Superior temporal gyrus (tissue), 1 donor: Measurements from ENCODE around the gene ATRX.
"Not testable (repeated sequence)": the region's sequence is repeated elsewhere in the genome, so short reads cannot be mapped to it uniquely, and the experiment has no call there.

Source experiments
- DNase-seq: peaks from one replicate; pipeline ENCODE4 v3.0.0-alpha.2; 2016; ENCODE audit errors: extremely low spot score

The ATRX gene

GRCh38 chrX:77740376-77740905 lies 45.6 kb downstream of the ATRX start:
- DNase-seq: no peak

GRCh38 chrX:77733342-77733741 lies 52.7 kb downstream of the ATRX start:
- DNase-seq: no peak

- DNase-seq: no peak
Observed at GRCh38 chrX:77731821-77732419, 54.1 kb downstream of the ATRX start.

- DNase-seq: not testable (repeated sequence)
Observed at GRCh38 chrX:77726095-77726494, 59.9 kb downstream of the ATRX start.

GRCh38 chrX:77723681-77724080 lies 62.3 kb downstream of the ATRX start:
- no peak for DNase-seq

- DNase-seq: no peak
Observed at GRCh38 chrX:77719388-77719787, 66.6 kb downstream of the ATRX start.

GRCh38 chrX:77704881-77705280 lies 81.1 kb downstream of the ATRX start:
- DNase-seq: no peak

GRCh38 chrX:77698242-77698641 lies 87.8 kb downstream of the ATRX start:
- no peak for DNase-seq

- DNase-seq: no peak
Observed at GRCh38 chrX:77694491-77694890, 91.5 kb downstream of the ATRX start.

GRCh38 chrX:77693594-77693993 lies 92.4 kb downstream of the ATRX start:
- DNase-seq: no peak

GRCh38 chrX:77691916-77692315 lies 94.1 kb downstream of the ATRX start:
- no peak for DNase-seq

- DNase-seq: no peak
Observed at GRCh38 chrX:77689376-77689775, 96.6 kb downstream of the ATRX start.

- not testable (repeated sequence) for DNase-seq
Observed at GRCh38 chrX:77685683-77686082, 100.3 kb downstream of the ATRX start.

GRCh38 chrX:77679144-77679543 lies 106.9 kb downstream of the ATRX start:
- no peak for DNase-seq

- no peak for DNase-seq
Observed at GRCh38 chrX:77675986-77676385, 110.0 kb downstream of the ATRX start.

GRCh38 chrX:77668391-77669237 lies 117.4 kb downstream of the ATRX start:
- DNase-seq: no peak

GRCh38 chrX:77658886-77659285 lies 127.1 kb downstream of the ATRX start:
- DNase-seq: peak; percentile 41

GRCh38 chrX:77652095-77652494 lies 133.9 kb downstream of the ATRX start:
- no peak for DNase-seq

- DNase-seq: no peak
Observed at GRCh38 chrX:77640702-77641101, 145.3 kb downstream of the ATRX start.

GRCh38 chrX:77639820-77640219 lies 146.2 kb downstream of the ATRX start:
- no peak for DNase-seq

GRCh38 chrX:77638397-77638796 lies 147.6 kb downstream of the ATRX start:
- no peak for DNase-seq

- DNase-seq: no peak
Observed at GRCh38 chrX:77635373-77635772, 150.6 kb downstream of the ATRX start.
